ENCODE results near the gene OSBPL6. TPM values are rescaled to one million over a fixed set of nuclear protein-coding genes. Genes with fewer than 3 reads are reported as not detected.

The OSBPL6 gene
- total RNA-seq, 4 donors from 2014 or later = 1.5 to 4.0 (median 3.1) TPM

GRCh38 chr2:178301649-178302238 is 107.4 kb downstream of the OSBPL6 start:
- H3K36me3 ChIP-seq = no peaks in the 10 kb centered on the region
- H3K27me3 ChIP-seq = no peaks in the 10 kb centered on the region
- no peak for ATAC-seq
- H3K27ac ChIP-seq = no peak overlapping the region
- H3K4me3 ChIP-seq = no peak overlapping the region
- no peaks in the 10 kb centered on the region for H3K9me3 ChIP-seq
- H3K4me1 ChIP-seq = peaks cover 0 to 6% (median 0%) of the 10 kb centered on the region in 3 donors
- no peak for TF ChIP-seq POLR2A (IDR thresholded peaks at IDR 0.05)
- TF ChIP-seq EP300 (IDR thresholded peaks at IDR 0.05) = no peak
- no peak for TF ChIP-seq CTCF (IDR thresholded peaks at IDR 0.05)
- no peak for TF ChIP-seq POLR2AphosphoS5 (IDR thresholded peaks at IDR 0.05)
- WGBS, 2 donors (ENCODE audit: low coverage in 1 of 2) = 80 to 86% methylated on average over 1 to 2 of the region's 3 CpGs

- Histone ChIP-seq H3K36me3 (no peaks in the 10 kb centered on the region), H3K9me3 (no peaks in the 10 kb centered on the region), H3K27me3 (no peaks in the 10 kb centered on the region), H3K4me1 (no peaks in the 10 kb centered on the region), H3K4me3 (no peak overlapping the region), H3K27ac (no peak overlapping the region)
- 71 to 80% methylated on average over 3 of the region's 3 CpGs for WGBS, 2 donors (ENCODE audit: low coverage in 1 of 2)
- TF ChIP-seq EP300 (IDR thresholded peaks at IDR 0.05) (no peak), POLR2AphosphoS5 (IDR thresholded peaks at IDR 0.05) (no peak), POLR2A (IDR thresholded peaks at IDR 0.05) (no peak), CTCF (IDR thresholded peaks at IDR 0.05) (no peak)
- no peak for ATAC-seq
Measured at GRCh38 chr2:178304333-178304732, 110.0 kb downstream of the OSBPL6 start.

- no peaks in the 10 kb centered on the region for H3K9me3 ChIP-seq
- ATAC-seq = no peak
- TF ChIP-seq POLR2AphosphoS5 (IDR thresholded peaks at IDR 0.05) (no peak), CTCF (IDR thresholded peaks at IDR 0.05) (peak in 1 of 4 experiments; percentile 27)
- H3K4me1 ChIP-seq = no peaks in the 10 kb centered on the region
- no peaks in the 10 kb centered on the region for H3K36me3 ChIP-seq
- no peaks in the 10 kb centered on the region for H3K27me3 ChIP-seq
- no peak overlapping the region for H3K27ac ChIP-seq
- H3K4me3 ChIP-seq = no peak overlapping the region
- 14 to 58% methylated on average over 2 to 7 of the region's 8 CpGs for WGBS, 2 donors (ENCODE audit: low coverage in 1 of 2)
Measured at GRCh38 chr2:178306352-178307073, 112.2 kb downstream of the OSBPL6 start.

GRCh38 chr2:178307650-178308049 is 113.3 kb downstream of the OSBPL6 start:
- Histone ChIP-seq H3K27me3 (no peaks in the 10 kb centered on the region), H3K27ac (no peak overlapping the region), H3K4me1 (no peaks in the 10 kb centered on the region), H3K9me3 (no peaks in the 10 kb centered on the region), H3K36me3 (no peaks in the 10 kb centered on the region), H3K4me3 (no peak overlapping the region)
- WGBS, 2 donors (ENCODE audit: low coverage in 1 of 2) = 42 to 74% methylated on average over 3 to 7 of the region's 7 CpGs
- TF ChIP-seq POLR2A (IDR thresholded peaks at IDR 0.05) (no peak), EP300 (IDR thresholded peaks at IDR 0.05) (no peak), CTCF (IDR thresholded peaks at IDR 0.05) (no peak), POLR2AphosphoS5 (IDR thresholded peaks at IDR 0.05) (no peak)
- ATAC-seq = no peak

GRCh38 chr2:178309541-178309940 is 115.2 kb downstream of the OSBPL6 start:
- Histone ChIP-seq H3K4me1 (no peaks in the 10 kb centered on the region), H3K4me3 (no peak overlapping the region), H3K9me3 (no peaks in the 10 kb centered on the region), H3K36me3 (no peaks in the 10 kb centered on the region), H3K27me3 (no peaks in the 10 kb centered on the region), H3K27ac (no peak overlapping the region)
- WGBS, 2 donors (ENCODE audit: low coverage in 1 of 2) = 49 to 72% methylated on average over 2 of the region's 2 CpGs
- ATAC-seq = no peak
- TF ChIP-seq POLR2AphosphoS5 (IDR thresholded peaks at IDR 0.05) = no peak
- TF ChIP-seq POLR2A (IDR thresholded peaks at IDR 0.05) = no peak
- TF ChIP-seq EP300 (IDR thresholded peaks at IDR 0.05) = no peak
- TF ChIP-seq CTCF (IDR thresholded peaks at IDR 0.05) = no peak

Measured in gastroesophageal sphincter (tissue), 4 donors.